Measurements from ENCODE around the gene CDA.
"Not testable (repeated sequence)": the region's sequence is repeated elsewhere in the genome, so short reads cannot be mapped to it uniquely, and the experiment has no call there.

CDA gene

DNA sequence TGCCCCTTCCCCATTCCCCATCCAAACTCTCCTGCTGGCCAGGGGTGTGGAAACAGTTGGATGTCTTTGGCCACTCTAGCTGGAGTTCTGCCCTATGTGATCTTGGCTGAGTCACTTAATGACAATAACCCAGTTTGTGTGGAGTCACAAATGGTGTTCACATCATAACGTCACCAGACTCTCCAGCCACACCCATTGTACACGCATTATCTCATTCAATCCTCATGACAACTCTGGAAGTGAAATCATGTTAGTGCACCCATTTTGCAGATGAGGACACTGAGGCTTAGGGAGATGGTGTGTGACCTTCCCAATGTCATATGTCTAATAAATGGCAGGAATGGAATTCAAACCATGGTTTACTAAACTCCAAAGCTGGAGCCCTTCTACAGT is 1.2 kb upstream of the CDA start:
- no peak for DNase-seq

- no peak for DNase-seq
These were observed 708 bp downstream of the CDA start for GRCh38 chr1:20589331-20590278.

DNA sequence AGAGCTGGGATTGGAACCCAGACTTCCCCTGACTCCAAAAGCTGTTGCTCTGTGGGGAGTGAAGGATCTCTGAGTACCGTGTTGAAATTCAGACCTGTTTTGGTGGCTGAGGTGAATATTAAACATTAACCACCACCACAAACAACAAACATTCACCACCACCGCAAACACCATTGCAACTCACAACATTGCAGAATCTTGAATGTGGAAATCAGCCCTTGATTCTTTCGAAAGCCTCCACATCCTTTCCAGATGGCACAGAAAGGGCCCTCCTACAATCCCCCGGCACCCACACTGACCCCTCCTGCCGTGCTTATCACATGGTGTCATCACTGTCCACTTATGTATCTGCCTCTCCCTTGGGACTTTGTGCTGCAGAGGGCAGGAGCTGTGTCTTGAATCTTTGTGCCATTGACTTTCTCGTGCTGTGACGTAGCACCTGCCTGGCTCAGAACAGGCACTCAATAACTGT is 1.4 kb downstream of the CDA start:
- DNase-seq: no peak

DNA sequence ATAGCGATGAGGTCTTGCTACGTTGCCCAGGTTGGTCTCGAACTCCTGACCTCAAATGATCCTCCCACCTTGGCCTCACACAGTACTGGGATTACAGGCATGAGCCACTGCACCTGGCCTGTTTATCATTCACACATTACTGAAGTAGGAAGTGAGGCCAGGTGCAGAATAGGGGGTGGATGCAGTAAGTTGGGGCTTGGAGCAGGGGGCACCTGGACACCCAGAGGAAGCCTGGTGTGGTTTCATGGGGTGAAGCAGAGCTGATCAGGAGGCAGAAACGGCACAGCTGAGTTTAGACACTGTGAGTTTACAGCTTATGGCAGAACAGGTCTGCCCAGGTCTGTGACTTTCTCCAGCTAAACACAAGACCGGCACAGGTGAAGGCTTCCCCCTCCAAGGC is 4.9 kb downstream of the CDA start:
- DNase-seq: no peak

- DNase-seq: no peak
These were observed 5.8 kb downstream of the CDA start for GRCh38 chr1:20594746-20595145.

- DNase-seq: no peak
These were observed 7.2 kb downstream of the CDA start for GRCh38 chr1:20596106-20596505.

DNA sequence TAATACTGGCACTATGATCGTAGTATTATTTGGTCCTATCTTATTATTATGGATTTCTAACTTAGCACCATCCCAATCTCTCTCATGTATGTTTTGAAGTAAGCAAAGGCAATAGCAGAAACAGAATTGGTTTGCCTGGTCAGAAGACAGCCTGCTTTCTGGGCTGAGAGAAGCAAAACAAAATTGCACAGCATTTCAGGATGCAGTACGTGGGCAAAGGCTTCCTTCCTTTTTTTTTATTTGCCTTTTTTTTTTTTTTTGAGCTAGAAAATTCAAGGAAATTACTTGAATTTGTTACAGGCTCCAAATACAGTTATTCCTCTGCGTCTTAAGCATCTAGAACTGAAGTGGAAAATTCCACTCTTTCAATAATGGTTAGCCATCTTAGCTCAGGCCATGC is 8.8 kb downstream of the CDA start:
- no peak for DNase-seq

GRCh38 chr1:20600156-20600555 is 11.3 kb downstream of the CDA start:
- no peak for DNase-seq

DNA sequence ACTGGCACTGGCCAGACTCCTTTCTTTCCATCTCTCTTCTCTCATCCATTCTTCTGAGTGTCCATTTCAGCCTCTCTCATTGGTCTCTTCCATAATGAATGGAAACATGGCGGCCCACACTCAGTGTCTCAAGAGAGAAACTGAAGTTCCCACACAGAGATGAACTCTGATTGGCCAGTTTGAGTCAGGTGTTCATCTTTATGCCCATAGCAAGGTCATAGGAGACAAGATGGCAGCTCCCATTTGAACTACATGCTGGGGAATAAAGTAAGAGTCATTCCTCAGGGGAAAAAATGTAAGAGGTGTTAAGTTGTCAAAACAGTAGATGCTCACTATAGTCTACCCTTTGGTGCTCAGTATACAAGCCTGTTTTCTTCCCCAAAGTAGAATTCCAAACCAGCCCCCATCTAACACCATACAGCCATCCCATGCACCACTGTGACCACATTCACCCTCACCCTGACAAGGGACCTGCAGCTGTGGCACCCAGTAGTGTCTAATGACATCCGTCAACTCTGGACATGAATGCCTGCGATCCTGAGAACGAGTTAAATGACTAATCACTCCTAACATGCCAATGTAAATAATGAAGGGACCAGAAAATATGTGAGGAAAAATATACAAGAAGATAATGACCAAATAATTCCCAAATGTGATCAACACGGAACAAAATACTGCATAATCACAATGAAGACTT is 12.4 kb downstream of the CDA start:
- no peak for DNase-seq

DNA sequence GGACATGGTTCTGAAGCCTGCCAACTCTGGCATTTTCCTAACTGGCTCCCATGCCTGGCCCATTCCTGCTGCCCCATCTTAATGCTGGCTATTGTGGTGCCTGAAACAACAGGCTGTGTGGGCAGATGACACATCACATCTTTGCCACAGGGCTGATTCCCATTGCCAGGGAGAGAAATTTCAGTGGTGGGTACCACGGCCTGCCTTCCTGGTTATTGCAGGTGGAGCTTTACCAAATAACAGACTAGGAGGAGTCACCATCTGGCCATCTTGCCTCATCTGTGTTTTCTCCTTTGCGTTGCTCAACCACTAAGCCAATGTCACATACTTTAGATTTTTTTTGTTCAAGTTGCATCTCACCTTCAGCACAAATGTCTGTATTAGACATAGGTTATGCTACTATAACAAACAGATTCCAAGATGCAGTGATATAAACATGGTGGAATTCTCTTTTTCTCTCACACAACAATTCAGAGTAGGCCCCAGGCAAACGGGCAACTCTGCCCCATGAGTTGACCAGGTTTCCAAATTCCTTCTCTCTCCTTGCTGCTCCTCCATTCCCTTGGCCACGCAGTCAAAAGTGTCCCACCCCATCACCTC is 14.1 kb downstream of the CDA start:
- no peak for DNase-seq

GRCh38 chr1:20603504-20604464 is 14.9 kb downstream of the CDA start:
- DNase-seq: no peak

DNA sequence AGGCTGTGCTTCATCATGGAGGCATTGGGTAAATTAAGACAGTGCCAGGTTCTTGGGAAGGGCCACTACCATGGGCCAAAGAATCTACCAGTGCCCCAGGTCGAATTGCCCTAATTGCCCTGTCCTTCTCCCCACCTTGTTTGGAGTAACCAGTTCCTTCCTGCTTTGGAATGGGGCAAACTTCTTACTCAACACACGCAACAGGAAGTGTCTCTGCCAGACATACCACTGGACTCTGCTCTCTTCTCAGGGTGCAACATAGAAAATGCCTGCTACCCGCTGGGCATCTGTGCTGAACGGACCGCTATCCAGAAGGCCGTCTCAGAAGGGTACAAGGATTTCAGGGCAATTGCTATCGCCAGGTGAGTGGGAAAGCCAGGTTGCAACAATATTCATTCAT is 15.8 kb downstream of the CDA start:
- DNase-seq: no peak

DNA sequence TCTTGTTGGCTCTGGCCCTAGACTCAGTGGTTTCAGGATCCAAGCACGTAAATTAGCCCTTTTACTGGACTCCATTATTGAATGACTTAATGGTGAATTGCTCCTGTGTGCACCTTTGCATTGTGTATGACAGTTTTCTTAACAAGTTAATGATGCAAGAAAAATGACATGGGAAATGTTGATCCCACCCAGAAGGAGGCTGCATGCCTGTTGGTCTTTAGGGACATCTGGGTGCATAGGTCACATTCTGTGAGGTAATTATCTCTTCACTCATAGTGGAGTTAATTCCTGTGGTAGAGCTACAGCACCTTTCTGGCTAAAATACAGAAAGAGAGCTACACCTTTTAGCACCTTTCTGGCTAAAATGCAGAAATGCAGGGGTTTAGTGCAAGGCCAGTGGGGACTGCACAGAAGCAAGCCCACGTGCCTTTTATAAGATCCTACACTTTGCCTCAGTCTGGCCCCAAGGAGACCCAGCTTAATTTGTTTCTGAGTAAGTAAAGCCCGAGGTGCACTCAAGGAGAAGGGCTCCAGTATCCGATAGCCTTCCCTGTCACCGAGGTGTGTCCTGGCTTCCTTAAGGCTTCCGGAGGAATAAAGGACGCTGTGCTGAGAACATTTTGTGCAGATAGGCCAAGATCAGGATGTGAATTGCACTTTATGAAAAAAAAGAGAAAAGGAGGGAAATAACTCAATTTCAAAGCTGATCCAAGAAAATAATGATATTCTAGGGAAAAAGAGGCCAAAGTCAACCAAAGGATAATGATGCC is 18.1 kb downstream of the CDA start:
- DNase-seq: not testable (repeated sequence)

DNA sequence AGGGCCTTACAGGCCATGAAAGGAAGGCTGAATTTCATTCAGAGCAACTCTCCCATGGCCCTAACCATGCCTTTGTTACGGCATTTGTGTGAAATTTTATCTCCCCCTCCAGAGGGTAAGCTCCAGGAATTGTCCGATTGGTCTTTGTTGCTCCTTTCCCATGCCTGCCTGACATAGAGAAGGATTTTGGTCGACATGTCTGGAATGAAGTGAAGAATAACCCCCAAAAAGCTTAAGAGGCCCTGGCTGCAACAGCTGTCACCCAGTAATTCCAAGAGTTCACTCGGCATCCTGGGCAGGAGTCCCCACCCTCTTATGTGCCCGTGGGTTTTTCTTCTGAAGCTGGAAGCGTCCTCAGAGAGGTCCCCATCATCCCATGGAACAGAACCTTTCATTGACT is 20.6 kb downstream of the CDA start:
- DNase-seq: no peak

GRCh38 chr1:20610970-20611369 is 22.1 kb downstream of the CDA start:
- DNase-seq: no peak

GRCh38 chr1:20611652-20612051 is 22.8 kb downstream of the CDA start:
- no peak for DNase-seq

DNA sequence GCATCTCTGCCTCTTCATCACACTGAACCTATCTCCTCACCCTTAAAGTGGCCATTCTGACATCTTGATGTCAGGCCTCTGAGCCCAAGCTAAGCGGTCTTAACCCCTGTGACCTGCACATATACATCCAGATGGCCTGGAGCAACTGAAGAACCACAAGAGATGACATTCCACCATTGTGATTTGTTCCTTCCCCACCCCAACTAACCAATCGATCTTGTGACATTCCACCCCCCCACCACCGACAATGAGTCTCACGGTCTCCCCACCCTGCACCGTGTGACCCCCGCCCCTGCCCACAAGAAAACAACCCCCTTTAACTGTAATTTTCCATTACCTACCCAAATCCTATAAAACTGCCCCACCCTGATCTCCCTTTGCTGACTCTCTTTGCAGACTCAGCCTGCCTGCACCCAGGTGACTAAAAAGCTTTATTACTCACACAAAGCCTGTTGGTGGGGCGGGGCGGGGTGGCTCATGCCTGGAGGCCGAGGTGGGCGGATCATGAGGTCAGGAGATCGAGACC is 23.4 kb downstream of the CDA start:
- DNase-seq: no peak

- no peak for DNase-seq
These were observed 25.3 kb downstream of the CDA start for GRCh38 chr1:20614131-20614579.

DNA sequence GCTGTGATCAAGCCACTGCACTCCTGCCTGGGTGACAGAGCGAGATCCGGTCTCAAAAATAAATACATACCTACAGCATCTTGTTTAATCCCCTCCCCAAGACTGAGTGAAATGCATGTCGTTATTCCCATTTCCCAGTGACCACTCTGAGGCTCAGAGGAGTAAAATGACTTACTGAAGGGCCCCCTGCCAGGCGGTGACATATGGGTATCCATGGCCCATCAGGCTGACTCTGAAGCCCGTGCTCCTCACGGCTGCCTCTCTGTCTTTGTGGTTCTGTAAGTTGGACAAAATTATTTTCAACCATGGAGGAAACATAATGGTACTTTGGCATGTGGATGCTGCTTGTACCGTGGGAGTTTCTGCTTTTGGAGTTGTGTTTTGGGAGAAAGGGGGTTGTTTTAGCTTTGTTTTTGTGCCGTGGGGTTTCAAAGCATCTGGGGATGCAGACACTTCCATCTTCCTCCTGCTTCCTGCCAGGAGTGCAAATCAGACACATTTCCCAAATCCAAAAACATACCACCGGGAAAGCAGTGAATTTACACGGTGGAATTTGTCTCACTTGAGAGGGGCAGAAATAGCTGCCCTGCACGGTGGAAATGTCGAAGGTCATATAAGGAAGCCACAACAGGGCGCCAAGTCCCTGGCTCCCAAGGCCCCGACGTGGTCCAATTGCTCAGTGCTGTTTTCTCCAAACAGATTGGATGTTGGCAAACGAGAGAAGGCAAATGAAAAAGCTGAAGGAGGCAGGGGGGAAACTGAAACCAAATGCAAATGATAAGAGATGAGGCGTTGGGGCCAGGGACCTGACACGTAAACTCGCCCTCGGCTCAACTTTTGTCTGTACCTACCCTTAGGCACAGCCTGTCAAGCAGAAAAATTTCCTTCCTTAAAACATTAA is 27.3 kb downstream of the CDA start:
- DNase-seq: no peak

GRCh38 chr1:20616847-20617487 is 28.1 kb downstream of the CDA start:
- DNase-seq: no peak

Measured in activated CD4-positive, alpha-beta T cell treated with anti-CD3 and anti-CD28 coated beads for 4 hours (primary cell).